ENCODE data around the gene PKIG. TPM values are rescaled to one million over a fixed set of nuclear protein-coding genes. Genes with fewer than 3 reads are reported as not detected.

The PKIG gene
- total and polyA plus RNA-seq, 2 experiments from 2014 or later = 29.7 to 33.2 TPM

DNA sequence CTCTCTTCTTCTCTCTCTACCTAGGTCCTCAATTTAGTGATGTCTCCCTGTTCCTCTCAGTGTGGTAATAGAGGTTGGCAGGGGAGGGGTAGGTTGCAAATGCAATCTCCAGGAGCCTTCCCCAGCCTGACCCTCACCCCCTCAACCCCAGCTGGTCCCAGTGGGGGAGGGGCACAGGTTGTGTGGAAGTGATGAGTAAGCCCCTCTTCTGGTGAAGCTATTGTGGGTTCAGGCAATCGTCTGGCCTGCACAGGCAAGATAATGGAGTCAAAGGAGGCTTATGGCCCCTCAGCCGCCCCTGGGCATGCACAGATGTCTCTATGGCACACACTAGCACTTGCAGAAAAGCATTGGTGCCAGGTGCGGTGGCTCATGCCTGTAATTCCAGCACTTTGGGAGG lies 79.9 kb downstream of the PKIG start:
- H3K4me1 ChIP-seq (ENCODE audit: insufficient read depth) = no peaks in the 10 kb centered on the region
- Mint-ChIP-seq H3K36me3 (ENCODE audit: low read depth) (no peaks in the 10 kb centered on the region), H3K27me3 (ENCODE audit: insufficient read depth, low read depth, poor library complexity) (peaks cover 9% of the 10 kb centered on the region), H3K4me3 (no peak overlapping the region), H3K4me1 (peaks cover 3% of the 10 kb centered on the region; the same call in 2 of the 3 replicates), H3K27ac (no peak overlapping the region), H3K9me3 (no peaks in the 10 kb centered on the region; the same call in 2 of the 3 replicates)
- no peaks in the 10 kb centered on the region for H3K79me2 ChIP-seq (replicated peaks; ENCODE audit: insufficient read depth)
- H3K4me2 ChIP-seq = no peak overlapping the region
- no peaks in the 10 kb centered on the region for H3K36me3 ChIP-seq (ENCODE audit: insufficient read depth)
- DNase-seq (ENCODE audit: low spot score) (no peak), ATAC-seq (no peak)
- H3K4me3 ChIP-seq = no peak overlapping the region
- H3K9me2 ChIP-seq (ENCODE audit: insufficient read depth) = no peaks in the 10 kb centered on the region
- H4K20me1 ChIP-seq (replicated peaks; ENCODE audit: insufficient read depth) = no peaks in the 10 kb centered on the region
- H3K27me3 ChIP-seq (ENCODE audit: insufficient read depth) = no peaks in the 10 kb centered on the region
- no peak overlapping the region for H3K27ac ChIP-seq (ENCODE audit: low read depth)
- H3F3A ChIP-seq (replicated peaks; ENCODE audit: low read depth) = no peaks in the 10 kb centered on the region
- 0 out of 2 replicates have a peak overlapping the region, but pooled peaks have one; percentile 43 for H2AFZ ChIP-seq
- TF ChIP-seq NANOG (IDR thresholded peaks at IDR 0.05; ENCODE audit: borderline replicate concordance) (no peak), EZH2phosphoT487 (IDR thresholded peaks at IDR 0.05; ENCODE audit: unreplicated experiment) (no peak), EZH2 (IDR thresholded peaks at IDR 0.05; ENCODE audit: low read depth, unreplicated experiment) (no peak), ZNF331 (CRISPR knock-in tag; IDR thresholded peaks at IDR 0.05; ENCODE audit: low read depth) (no peak), ETS1 (IDR thresholded peaks at IDR 0.05) (no peak), STAT1 (IDR thresholded peaks at IDR 0.05; ENCODE audit: unreplicated experiment) (no peak), ZNF114 (CRISPR knock-in tag; IDR thresholded peaks at IDR 0.05) (no peak), CREB1 (CRISPR knock-in tag; IDR thresholded peaks at IDR 0.05; ENCODE audit: low read depth) (no peak), POLR2AphosphoS5 (IDR thresholded peaks at IDR 0.05; ENCODE audit: low read depth) (no peak)
- TF ChIP-seq, protein P1, sequence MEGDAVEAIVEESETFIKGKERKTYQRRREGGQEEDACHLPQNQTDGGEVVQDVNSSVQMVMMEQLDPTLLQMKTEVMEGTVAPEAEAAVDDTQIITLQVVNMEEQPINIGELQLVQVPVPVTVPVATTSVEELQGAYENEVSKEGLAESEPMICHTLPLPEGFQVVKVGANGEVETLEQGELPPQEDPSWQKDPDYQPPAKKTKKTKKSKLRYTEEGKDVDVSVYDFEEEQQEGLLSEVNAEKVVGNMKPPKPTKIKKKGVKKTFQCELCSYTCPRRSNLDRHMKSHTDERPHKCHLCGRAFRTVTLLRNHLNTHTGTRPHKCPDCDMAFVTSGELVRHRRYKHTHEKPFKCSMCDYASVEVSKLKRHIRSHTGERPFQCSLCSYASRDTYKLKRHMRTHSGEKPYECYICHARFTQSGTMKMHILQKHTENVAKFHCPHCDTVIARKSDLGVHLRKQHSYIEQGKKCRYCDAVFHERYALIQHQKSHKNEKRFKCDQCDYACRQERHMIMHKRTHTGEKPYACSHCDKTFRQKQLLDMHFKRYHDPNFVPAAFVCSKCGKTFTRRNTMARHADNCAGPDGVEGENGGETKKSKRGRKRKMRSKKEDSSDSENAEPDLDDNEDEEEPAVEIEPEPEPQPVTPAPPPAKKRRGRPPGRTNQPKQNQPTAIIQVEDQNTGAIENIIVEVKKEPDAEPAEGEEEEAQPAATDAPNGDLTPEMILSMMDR (conservative IDR thresholded peaks at IDR 0.05; ENCODE audit: low read depth in 2 of 2) = no peak
- TF ChIP-seq, protein P2, sequence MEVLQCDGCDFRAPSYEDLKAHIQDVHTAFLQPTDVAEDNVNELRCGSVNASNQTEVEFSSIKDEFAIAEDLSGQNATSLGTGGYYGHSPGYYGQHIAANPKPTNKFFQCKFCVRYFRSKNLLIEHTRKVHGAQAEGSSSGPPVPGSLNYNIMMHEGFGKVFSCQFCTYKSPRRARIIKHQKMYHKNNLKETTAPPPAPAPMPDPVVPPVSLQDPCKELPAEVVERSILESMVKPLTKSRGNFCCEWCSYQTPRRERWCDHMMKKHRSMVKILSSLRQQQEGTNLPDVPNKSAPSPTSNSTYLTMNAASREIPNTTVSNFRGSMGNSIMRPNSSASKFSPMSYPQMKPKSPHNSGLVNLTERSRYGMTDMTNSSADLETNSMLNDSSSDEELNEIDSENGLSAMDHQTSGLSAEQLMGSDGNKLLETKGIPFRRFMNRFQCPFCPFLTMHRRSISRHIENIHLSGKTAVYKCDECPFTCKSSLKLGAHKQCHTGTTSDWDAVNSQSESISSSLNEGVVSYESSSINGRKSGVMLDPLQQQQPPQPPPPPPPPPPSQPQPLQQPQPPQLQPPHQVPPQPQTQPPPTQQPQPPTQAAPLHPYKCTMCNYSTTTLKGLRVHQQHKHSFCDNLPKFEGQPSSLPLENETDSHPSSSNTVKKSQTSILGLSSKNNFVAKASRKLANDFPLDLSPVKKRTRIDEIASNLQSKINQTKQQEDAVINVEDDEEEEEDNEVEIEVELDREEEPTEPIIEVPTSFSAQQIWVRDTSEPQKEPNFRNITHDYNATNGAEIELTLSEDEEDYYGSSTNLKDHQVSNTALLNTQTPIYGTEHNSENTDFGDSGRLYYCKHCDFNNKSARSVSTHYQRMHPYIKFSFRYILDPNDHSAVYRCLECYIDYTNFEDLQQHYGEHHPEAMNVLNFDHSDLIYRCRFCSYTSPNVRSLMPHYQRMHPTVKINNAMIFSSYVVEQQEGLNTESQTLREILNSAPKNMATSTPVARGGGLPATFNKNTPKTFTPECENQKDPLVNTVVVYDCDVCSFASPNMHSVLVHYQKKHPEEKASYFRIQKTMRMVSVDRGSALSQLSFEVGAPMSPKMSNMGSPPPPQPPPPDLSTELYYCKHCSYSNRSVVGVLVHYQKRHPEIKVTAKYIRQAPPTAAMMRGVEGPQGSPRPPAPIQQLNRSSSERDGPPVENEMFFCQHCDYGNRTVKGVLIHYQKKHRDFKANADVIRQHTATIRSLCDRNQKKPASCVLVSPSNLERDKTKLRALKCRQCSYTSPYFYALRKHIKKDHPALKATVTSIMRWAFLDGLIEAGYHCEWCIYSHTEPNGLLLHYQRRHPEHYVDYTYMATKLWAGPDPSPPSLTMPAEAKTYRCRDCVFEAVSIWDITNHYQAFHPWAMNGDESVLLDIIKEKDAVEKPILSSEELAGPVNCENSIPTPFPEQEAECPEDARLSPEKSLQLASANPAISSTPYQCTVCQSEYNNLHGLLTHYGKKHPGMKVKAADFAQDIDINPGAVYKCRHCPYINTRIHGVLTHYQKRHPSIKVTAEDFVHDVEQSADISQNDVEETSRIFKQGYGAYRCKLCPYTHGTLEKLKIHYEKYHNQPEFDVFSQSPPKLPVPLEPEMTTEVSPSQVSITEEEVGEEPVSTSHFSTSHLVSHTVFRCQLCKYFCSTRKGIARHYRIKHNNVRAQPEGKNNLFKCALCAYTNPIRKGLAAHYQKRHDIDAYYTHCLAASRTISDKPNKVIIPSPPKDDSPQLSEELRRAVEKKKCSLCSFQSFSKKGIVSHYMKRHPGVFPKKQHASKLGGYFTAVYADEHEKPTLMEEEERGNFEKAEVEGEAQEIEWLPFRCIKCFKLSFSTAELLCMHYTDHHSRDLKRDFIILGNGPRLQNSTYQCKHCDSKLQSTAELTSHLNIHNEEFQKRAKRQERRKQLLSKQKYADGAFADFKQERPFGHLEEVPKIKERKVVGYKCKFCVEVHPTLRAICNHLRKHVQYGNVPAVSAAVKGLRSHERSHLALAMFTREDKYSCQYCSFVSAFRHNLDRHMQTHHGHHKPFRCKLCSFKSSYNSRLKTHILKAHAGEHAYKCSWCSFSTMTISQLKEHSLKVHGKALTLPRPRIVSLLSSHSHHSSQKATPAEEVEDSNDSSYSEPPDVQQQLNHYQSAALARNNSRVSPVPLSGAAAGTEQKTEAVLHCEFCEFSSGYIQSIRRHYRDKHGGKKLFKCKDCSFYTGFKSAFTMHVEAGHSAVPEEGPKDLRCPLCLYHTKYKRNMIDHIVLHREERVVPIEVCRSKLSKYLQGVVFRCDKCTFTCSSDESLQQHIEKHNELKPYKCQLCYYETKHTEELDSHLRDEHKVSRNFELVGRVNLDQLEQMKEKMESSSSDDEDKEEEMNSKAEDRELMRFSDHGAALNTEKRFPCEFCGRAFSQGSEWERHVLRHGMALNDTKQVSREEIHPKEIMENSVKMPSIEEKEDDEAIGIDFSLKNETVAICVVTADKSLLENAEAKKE (CRISPR knock-in tag; IDR thresholded peaks at IDR 0.05) = no peak

Measured in GM23338 (cell line).